Stimulated activated CD4-positive, alpha-beta T cell treated with anti-CD3 and anti-CD28 coated beads, Interleukin-4, amount 100 ng/mL, for 24 hours (primary cell): ENCODE data around the gene CRYGC.
"Not testable (repeated sequence)": the region's sequence is repeated elsewhere in the genome, so short reads cannot be mapped to it uniquely, and the experiment has no call there.

Experiments used
- DNase-seq: peaks from one replicate; pipeline ENCODE4 v3.0.0-alpha.2; 2020

The CRYGC gene

DNA sequence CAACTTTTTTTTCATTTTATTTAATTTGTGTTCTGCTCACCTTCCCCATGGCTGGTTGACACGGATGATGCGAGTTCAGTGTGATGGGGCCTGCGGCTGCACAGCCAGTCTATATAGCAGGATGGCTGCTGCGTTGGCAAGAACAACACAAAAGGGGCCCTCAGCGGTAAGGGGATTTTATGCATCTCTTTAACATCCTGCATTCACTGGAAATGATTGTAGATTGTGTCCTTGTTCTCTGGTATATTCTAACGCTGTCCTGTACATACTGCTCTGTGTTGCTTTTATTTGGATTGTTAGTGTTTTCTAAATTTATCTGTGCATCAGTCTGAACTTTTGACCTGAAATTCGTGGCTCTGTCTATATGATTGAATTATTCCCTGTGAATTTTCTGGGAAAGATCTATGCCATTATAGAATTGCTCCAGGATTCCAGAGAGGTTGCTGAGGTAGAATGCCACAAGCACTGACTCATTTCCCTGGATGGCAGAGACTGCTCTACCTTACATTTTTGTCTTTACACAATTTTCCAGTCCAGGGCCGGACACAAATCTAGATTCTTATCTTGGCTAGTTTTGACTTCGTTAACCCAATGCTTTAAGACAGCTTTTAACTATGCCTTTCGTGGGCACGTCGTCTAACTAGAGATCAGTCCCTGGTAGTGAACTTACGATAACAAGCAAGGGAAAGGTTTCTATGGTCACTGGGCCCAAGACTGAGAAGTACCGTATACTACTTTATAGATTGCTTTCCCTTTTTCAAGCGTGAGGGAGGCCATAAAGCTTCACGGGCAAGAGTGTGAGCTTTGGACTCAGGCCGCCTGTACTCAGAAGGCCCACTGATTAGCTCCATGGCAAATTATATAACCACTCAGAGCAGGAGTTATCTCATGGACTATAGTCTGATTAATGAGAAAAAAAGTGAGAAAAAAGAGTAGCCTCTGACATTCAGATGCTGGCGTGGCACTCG is at the start of gene CRYGC:
TSS of gene CRYGC (minus strand) at position 85 of the 968 bp plus-strand sequence. CDS start at position 49, 36 bp downstream.
- no peak for DNase-seq

- no peak for DNase-seq
Observed at GRCh38 chr2:208179028-208179609, 49.5 kb upstream of the CRYGC start.

DNA sequence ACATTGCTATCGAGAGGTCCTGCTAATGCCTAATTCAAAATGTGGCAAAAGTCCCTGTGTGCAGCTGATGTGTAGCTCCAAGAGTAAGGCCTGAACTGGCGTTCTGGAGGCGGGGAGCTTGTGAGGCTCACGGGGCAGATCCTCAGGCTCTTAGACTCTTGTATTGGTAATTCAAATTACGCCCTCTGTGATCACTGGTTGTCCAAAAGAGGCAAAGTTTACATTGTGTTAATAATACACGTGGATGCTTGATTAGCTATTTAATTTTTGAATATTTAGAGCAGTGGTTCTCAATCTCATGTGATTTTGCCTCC is 46.2 kb upstream of the CRYGC start:
- no peak for DNase-seq

- DNase-seq, result peak; percentile 64
Observed at GRCh38 chr2:208175069-208175839, 45.6 kb upstream of the CRYGC start.

- no peak for DNase-seq
Observed at GRCh38 chr2:208174144-208174543, 44.5 kb upstream of the CRYGC start.

GRCh38 chr2:208172125-208172524 is 42.5 kb upstream of the CRYGC start:
- no peak for DNase-seq

DNA sequence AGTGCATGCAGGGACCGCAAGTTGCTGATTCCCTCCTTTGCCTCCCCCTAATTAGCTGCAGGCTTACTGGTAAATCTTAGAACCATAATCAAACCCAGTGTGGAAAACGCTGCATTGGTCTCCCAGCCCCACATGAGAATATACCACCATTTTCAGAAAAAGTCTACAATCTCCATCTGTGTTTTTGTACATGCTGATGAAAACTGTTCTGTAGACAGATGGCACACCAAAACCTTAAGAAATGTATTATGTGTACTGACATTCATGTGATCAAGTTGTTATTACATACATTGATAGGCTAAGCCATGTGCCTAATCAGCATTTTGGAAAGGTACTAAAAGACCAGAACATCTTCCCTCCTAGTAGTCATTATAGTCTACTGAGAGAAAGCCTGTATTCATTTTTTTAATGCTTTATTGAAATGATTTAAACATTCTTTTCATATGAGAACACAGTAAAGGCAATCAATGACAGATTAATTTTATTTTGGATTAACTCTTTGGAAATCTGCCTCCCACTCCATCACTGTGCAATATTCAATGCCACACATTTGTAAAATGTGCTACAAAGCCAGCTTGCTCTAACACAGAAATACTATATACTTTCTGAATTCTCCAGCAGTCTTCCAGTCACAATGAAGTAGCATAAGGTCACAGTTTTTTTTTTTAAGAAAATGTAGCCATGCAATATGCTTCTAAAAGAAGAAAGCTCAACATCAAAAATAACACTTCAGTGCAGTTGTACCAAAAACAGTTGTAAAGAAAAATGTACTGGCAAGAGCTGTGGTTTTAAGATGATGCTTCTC is 35.5 kb upstream of the CRYGC start:
- no peak for DNase-seq

- DNase-seq, result no peak
Observed at GRCh38 chr2:208163489-208163888, 33.9 kb upstream of the CRYGC start, which contains the start of gene CRYGA. TSS of gene CRYGA (minus strand) at chr2:208163589. CDS start at chr2:208163556, 33 bp downstream.

GRCh38 chr2:208156439-208156838 is 26.8 kb upstream of the CRYGC start:
- no peak for DNase-seq

DNA sequence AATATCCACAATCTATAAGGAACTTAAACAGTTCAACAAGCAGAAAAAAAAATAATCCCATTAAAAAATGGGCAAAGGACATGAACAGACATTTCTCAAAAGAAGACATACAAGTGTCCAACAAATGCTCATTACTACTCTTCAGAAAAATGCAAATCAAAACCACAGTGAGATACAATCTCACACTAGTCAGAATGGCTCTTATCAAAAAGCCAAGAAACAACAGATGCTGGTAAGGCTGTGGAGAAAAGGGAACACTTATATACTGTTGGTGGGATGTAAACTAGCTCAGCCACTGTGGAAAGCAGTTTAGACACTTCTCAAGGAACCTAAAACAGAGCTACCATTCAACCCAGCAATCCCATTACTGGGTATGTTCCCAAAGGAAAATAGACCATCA is 23.5 kb upstream of the CRYGC start:
- no peak for DNase-seq

DNA sequence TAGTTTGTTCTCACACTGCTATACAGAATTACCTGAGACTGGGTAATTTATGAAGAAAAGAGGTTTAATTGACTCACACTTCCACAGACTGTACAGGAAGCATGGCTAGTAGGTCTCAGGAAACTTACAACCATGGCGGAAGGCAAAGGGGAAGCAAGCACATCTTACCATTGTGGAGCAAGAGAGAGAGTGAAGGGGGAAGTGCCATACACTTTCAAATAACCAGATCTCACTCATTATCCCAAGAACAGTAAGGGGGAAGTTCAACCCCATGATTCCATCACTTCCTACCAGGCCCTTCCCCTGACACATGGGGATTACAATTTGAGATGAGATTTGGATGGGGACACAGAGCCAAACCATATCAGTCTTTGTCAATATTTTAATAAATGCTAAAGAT is 21.3 kb upstream of the CRYGC start:
- no peak for DNase-seq

- DNase-seq, result no peak
Observed at GRCh38 chr2:208150094-208150493, 20.5 kb upstream of the CRYGC start.

- DNase-seq, result no peak
Observed at GRCh38 chr2:208148803-208149202, 19.2 kb upstream of the CRYGC start.

- no peak for DNase-seq
Observed at GRCh38 chr2:208147759-208148158, 18.1 kb upstream of the CRYGC start.

GRCh38 chr2:208147008-208147407 is 17.4 kb upstream of the CRYGC start:
- DNase-seq, result no peak

- DNase-seq, result no peak
Observed at GRCh38 chr2:208146006-208146405, 16.4 kb upstream of the CRYGC start, which contains the start of gene CRYGB. TSS of gene CRYGB (minus strand) at chr2:208146158. CDS start at chr2:208146120, 38 bp downstream.

DNA sequence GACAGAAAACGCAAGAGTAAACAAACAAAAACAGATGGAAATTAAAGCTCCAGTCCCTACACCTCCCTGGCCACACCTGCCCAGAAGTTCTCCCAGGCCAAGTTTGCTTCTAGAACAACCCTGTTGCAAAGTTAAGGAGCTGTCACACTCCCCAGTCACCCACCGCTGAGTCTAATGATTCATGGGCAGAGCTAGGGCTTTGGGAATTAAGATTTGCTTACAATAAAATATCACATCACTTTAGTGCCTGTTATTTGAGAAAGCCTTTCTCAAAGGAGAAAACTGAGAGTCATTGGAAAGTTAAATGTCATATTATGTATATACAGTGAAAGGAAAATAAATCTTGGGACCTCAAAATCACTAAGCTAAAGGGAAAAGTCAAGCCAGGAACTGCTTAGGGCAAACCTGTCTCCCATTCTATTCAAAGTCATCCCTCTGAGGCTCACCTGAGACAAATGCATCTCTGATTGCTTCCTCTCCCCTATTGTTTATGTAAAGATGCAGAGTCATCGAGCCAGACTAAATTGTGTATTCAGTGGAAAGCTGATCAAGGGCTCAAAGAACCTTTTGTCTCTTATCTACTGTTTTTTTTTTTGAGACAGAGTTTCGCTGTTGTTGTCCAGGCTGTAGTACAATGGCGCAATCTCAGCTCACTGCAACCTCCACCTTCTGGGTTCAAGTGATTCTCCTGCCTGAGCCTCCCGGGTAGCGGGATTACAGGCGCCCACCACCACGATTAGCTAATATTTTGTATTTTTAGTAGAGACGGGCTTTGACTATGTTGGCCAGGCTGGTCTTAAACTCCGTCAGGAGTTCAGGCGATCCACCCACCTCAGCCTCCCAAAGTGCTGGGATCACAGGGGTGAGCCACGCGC is 13.5 kb upstream of the CRYGC start:
- no peak for DNase-seq

DNA sequence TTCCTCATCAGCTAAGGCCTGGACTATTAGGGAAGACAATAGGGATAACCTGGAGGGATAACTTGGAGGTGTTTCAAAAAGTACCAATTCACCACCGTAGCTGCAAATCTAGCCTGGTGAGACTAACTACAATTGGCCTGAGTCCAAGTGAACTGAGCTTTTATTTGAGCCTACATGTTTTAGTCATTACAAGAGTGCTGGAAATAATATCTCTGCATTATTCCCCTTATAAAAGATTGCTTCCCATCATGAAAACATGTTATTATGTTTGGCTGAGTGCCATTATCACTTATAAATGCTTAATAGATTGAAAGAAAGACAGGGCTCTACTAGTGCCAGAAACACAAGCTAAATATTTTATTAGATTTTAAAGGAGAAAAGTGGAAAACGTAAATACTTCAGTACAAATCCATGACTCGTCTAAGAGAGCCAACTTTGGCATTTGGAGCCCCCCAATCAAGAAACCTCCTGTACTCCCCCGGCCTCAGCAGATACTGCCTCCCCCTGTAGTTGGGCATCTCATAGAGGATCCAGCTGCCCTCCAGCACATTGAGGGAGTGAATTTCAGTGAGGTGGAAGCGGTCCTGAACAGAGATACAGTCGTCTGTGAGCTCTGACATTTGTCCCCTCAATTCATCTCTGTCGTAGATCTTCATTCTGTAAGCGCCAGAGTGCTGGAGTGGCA is 12.8 kb upstream of the CRYGC start:
- no peak for DNase-seq

DNA sequence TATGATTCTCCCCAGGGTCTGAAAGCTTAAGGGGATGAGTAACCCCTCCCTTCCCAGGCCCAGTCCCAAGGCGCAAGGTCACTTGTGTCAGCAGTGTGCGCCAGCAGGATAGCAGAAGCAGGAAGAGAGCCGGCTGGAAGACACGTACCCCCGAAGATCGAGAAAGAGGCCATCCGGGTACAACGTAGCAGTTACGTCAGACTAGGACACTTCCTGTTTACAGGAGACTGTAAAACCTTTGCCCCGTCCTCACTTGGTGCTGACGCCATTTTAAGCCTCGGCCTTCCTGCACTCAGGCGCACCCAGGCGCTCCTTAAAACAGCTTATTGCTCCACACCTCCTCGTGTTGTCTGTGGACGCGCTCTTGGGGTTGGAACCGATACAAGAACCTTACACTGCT is 9.8 kb upstream of the CRYGC start:
- DNase-seq, result no peak

DNA sequence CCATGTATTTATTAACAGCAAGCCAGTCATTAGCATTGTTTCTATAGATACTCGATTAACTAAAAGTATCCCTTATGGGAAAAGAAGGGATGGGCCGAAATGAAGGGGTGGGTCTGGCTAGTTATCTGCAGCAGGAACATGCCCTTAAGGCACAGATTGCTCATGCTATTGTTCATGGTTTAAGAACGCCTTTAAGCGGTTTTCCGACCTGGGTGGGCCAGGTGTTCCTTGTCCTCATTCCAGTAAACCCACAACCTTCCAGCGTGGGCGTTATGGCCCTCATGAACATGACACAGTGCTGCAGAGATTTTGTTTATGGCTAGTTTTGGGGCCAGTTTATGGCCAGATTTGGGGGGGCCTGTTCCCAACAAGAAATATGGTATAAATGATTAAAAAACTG is 8.7 kb upstream of the CRYGC start:
- not testable (repeated sequence) for DNase-seq

GRCh38 chr2:208136716-208137094 is 7.1 kb upstream of the CRYGC start:
- no peak for DNase-seq
